Measurements from ENCODE around the gene DCAF5. TPM values are rescaled to one million over a fixed set of nuclear protein-coding genes. Genes with fewer than 3 reads are reported as not detected.
"Not testable (repeated sequence)": the region's sequence is repeated elsewhere in the genome, so short reads cannot be mapped to it uniquely, and the experiment has no call there.

Gene DCAF5
- total RNA-seq, 1 experiment from 2014 or later = 45.5 TPM

DNA sequence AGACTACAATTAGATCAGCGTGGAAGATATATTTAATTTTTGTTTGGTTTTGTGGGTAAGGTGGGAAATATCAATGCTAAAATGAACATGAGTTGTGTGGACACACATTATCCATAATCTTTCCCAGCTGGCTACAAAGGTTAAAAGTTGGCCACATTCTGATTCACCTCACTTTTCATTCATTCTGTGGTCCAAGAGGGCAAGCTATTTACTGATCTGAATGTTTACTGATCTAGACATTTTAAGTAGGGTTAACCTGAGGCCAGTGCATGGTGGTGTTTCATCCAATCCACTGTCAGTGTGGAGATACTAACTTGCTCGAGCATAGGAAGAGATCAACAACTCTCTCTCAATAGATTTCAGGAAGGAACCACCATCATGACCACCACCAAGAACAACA, 71.6 kb downstream of the DCAF5 start:
- peaks cover 10% of the 10 kb centered on the region; the same call in 1 of the 2 replicates for H3K36me3 ChIP-seq (ENCODE audit: insufficient read depth, low read length)
- H2AFZ ChIP-seq (ENCODE audit: low read length) = no peak overlapping the region
- no peak overlapping the region for H3K27ac ChIP-seq (ENCODE audit: low read length)
- no peaks in the 10 kb centered on the region for H3K4me1 ChIP-seq (ENCODE audit: low read length)
- H3K27me3 ChIP-seq (ENCODE audit: low read length) = no peaks in the 10 kb centered on the region
- H4K20me1 ChIP-seq (ENCODE audit: insufficient read depth, low read depth, low read length) = no peaks in the 10 kb centered on the region
- peaks cover 12% of the 10 kb centered on the region for H3K79me2 ChIP-seq (ENCODE audit: low read length)
- H3K4me2 ChIP-seq (ENCODE audit: low read depth, low read length, poor library complexity, severe bottlenecking) = no peak overlapping the region
- no peaks in the 10 kb centered on the region for H3K9me2 ChIP-seq (replicated peaks; ENCODE audit: insufficient read depth, low read length)
- H3K4me3 ChIP-seq (ENCODE audit: low read length) = no peak overlapping the region
- H3K9me3 ChIP-seq (ENCODE audit: low read length) = no peaks in the 10 kb centered on the region
- DNase-seq = no peak
- H3K9ac ChIP-seq (ENCODE audit: low read length) = no peak overlapping the region

DNA sequence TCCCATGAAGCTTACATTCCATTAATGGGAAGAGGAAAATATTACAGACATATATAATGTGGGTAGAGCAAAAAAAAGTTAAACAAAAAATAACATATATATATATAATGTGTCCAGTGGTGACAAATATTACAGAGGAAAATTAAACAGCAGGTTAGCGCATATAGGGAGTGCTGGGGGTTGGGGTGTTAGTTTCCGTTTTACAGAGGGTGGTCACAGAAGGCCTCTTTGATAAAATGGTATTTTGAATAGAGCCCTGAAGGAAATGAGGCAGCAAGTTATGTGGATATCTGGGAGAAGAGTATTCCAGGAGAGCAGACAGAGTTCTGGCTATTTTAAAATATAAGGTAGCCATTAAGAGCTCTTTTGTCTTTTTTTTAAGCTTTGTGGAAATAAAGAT, 73.2 kb downstream of the DCAF5 start:
- Histone ChIP-seq H3K9me2 (replicated peaks; ENCODE audit: insufficient read depth, low read length) (no peaks in the 10 kb centered on the region), H3K4me3 (ENCODE audit: low read length) (no peak overlapping the region), H3K36me3 (ENCODE audit: insufficient read depth, low read length) (peaks cover 11% of the 10 kb centered on the region; the same call in 1 of the 2 replicates), H3K4me2 (ENCODE audit: low read depth, low read length, poor library complexity, severe bottlenecking) (no peak overlapping the region), H3K9me3 (ENCODE audit: low read length) (no peaks in the 10 kb centered on the region), H3K9ac (ENCODE audit: low read length) (no peak overlapping the region), H4K20me1 (ENCODE audit: insufficient read depth, low read depth, low read length) (no peaks in the 10 kb centered on the region), H3K27ac (ENCODE audit: low read length) (no peak overlapping the region), H3K27me3 (ENCODE audit: low read length) (no peaks in the 10 kb centered on the region), H2AFZ (ENCODE audit: low read length) (no peak overlapping the region), H3K79me2 (ENCODE audit: low read length) (peaks cover 18% of the 10 kb centered on the region), H3K4me1 (ENCODE audit: low read length) (no peaks in the 10 kb centered on the region)
- DNase-seq = no peak

- H3K9me3 ChIP-seq (ENCODE audit: low read length) = no peaks in the 10 kb centered on the region
- DNase-seq = no peak
- no peak overlapping the region for H3K9ac ChIP-seq (ENCODE audit: low read length)
- peaks cover 18% of the 10 kb centered on the region for H3K79me2 ChIP-seq (ENCODE audit: low read length)
- peaks cover 3% of the 10 kb centered on the region; the same call in 1 of the 2 replicates for H3K4me1 ChIP-seq (ENCODE audit: low read length)
- H3K4me3 ChIP-seq (ENCODE audit: low read length) = no peak overlapping the region
- peaks cover 11% of the 10 kb centered on the region; the same call in 1 of the 2 replicates for H3K36me3 ChIP-seq (ENCODE audit: insufficient read depth, low read length)
- H3K27ac ChIP-seq (ENCODE audit: low read length) = no peak overlapping the region
- no peak overlapping the region for H3K4me2 ChIP-seq (ENCODE audit: low read depth, low read length, poor library complexity, severe bottlenecking)
- no peaks in the 10 kb centered on the region for H3K27me3 ChIP-seq (ENCODE audit: low read length)
- H2AFZ ChIP-seq (ENCODE audit: low read length) = no peak overlapping the region
- no peaks in the 10 kb centered on the region for H4K20me1 ChIP-seq (ENCODE audit: insufficient read depth, low read depth, low read length)
- no peaks in the 10 kb centered on the region for H3K9me2 ChIP-seq (replicated peaks; ENCODE audit: insufficient read depth, low read length)
Measured at GRCh38 chr14:69079188-69079742, 73.7 kb downstream of the DCAF5 start.

- no peak overlapping the region for H3K9ac ChIP-seq (ENCODE audit: low read length)
Measured at GRCh38 chr14:69077841-69078240, 75.1 kb downstream of the DCAF5 start.

GRCh38 chr14:69077185-69077584, 75.7 kb downstream of the DCAF5 start:
- H3K9me2 ChIP-seq (replicated peaks; ENCODE audit: insufficient read depth, low read length); H3K4me1 ChIP-seq (ENCODE audit: low read length); H3K4me2 ChIP-seq (ENCODE audit: low read depth, low read length, poor library complexity, severe bottlenecking); DNase-seq; H2AFZ ChIP-seq (ENCODE audit: low read length); H3K27me3 ChIP-seq (ENCODE audit: low read length); H3K4me3 ChIP-seq (ENCODE audit: low read length); H3K9me3 ChIP-seq (ENCODE audit: low read length); H4K20me1 ChIP-seq (ENCODE audit: insufficient read depth, low read depth, low read length); H3K27ac ChIP-seq (ENCODE audit: low read length); H3K9ac ChIP-seq (ENCODE audit: low read length): not testable (repeated sequence)
- peaks cover 12% of the 10 kb centered on the region; the same call in 1 of the 2 replicates for H3K36me3 ChIP-seq (ENCODE audit: insufficient read depth, low read length)
- H3K79me2 ChIP-seq (ENCODE audit: low read length) = peaks cover 18% of the 10 kb centered on the region

More at GRCh38 chr14:69077841-69078240, 75.1 kb downstream of the DCAF5 start:
- H3K27me3 ChIP-seq (ENCODE audit: low read length) = no peaks in the 10 kb centered on the region
- H3K36me3 ChIP-seq (ENCODE audit: insufficient read depth, low read length) = peaks cover 11% of the 10 kb centered on the region; the same call in 1 of the 2 replicates
- DNase-seq = no peak
- H3K4me1 ChIP-seq (ENCODE audit: low read length) = peaks cover 6% of the 10 kb centered on the region; the same call in 1 of the 2 replicates
- no peak overlapping the region for H3K4me2 ChIP-seq (ENCODE audit: low read depth, low read length, poor library complexity, severe bottlenecking)
- no peaks in the 10 kb centered on the region for H3K9me3 ChIP-seq (ENCODE audit: low read length)
- H3K27ac ChIP-seq (ENCODE audit: low read length) = no peak overlapping the region
- no peak overlapping the region for H2AFZ ChIP-seq (ENCODE audit: low read length)
- H3K4me3 ChIP-seq (ENCODE audit: low read length) = no peak overlapping the region
- no peaks in the 10 kb centered on the region for H3K9me2 ChIP-seq (replicated peaks; ENCODE audit: insufficient read depth, low read length)
- H3K79me2 ChIP-seq (ENCODE audit: low read length) = peaks cover 18% of the 10 kb centered on the region
- no peaks in the 10 kb centered on the region for H4K20me1 ChIP-seq (ENCODE audit: insufficient read depth, low read depth, low read length)

- H3K4me1 ChIP-seq (ENCODE audit: low read length) = peaks cover 6% of the 10 kb centered on the region; the same call in 1 of the 2 replicates
- no peaks in the 10 kb centered on the region for H3K27me3 ChIP-seq (ENCODE audit: low read length)
- H3K9ac ChIP-seq (ENCODE audit: low read length) = no peak overlapping the region
- H3K27ac ChIP-seq (ENCODE audit: low read length) = no peak overlapping the region
- H2AFZ ChIP-seq (ENCODE audit: low read length) = no peak overlapping the region
- peaks cover 9% of the 10 kb centered on the region; the same call in 1 of the 2 replicates for H3K36me3 ChIP-seq (ENCODE audit: insufficient read depth, low read length)
- H3K4me3 ChIP-seq (ENCODE audit: low read length) = no peak overlapping the region
- H3K79me2 ChIP-seq (ENCODE audit: low read length) = peaks cover 18% of the 10 kb centered on the region
- no peak for DNase-seq
- no peak overlapping the region for H3K4me2 ChIP-seq (ENCODE audit: low read depth, low read length, poor library complexity, severe bottlenecking)
- H3K9me2 ChIP-seq (replicated peaks; ENCODE audit: insufficient read depth, low read length) = no peaks in the 10 kb centered on the region
- no peaks in the 10 kb centered on the region for H4K20me1 ChIP-seq (ENCODE audit: insufficient read depth, low read depth, low read length)
- no peaks in the 10 kb centered on the region for H3K9me3 ChIP-seq (ENCODE audit: low read length)
Measured at GRCh38 chr14:69076341-69076740, 76.6 kb downstream of the DCAF5 start.

DNA sequence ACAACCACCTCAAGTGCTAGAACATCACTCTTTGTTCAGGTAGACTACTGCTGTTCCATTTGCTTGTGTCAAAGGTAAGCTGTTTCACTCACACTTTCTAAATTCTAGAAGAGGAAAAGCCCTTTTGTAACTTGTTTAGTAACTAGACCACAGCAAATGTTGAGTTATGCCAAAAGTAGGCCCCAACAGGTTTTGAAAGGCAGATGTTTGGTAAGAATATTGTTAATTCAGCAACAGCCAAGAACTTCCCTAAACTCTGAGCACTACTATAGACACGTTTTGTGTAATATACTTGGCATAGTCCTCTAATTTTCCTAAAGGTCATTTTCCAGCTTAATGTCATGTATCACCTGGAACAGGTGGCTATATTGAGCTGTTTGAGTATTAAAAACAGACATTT, 79.0 kb downstream of the DCAF5 start:
- Histone ChIP-seq H3K79me2 (ENCODE audit: low read length) (peaks cover 20% of the 10 kb centered on the region), H3K27ac (ENCODE audit: low read length) (no peak overlapping the region), H3K4me3 (ENCODE audit: low read length) (no peak overlapping the region), H3K36me3 (ENCODE audit: insufficient read depth, low read length) (peaks cover 13% of the 10 kb centered on the region; the same call in 1 of the 2 replicates), H4K20me1 (ENCODE audit: insufficient read depth, low read depth, low read length) (no peaks in the 10 kb centered on the region), H3K9ac (ENCODE audit: low read length) (no peak overlapping the region), H3K4me2 (ENCODE audit: low read depth, low read length, poor library complexity, severe bottlenecking) (no peak overlapping the region), H2AFZ (ENCODE audit: low read length) (no peak overlapping the region), H3K27me3 (ENCODE audit: low read length) (no peaks in the 10 kb centered on the region), H3K9me2 (replicated peaks; ENCODE audit: insufficient read depth, low read length) (no peaks in the 10 kb centered on the region), H3K9me3 (ENCODE audit: low read length) (no peaks in the 10 kb centered on the region), H3K4me1 (ENCODE audit: low read length) (peaks cover 6% of the 10 kb centered on the region; the same call in 1 of the 2 replicates)
- no peak for DNase-seq

- no peaks in the 10 kb centered on the region for H3K27me3 ChIP-seq (ENCODE audit: low read length)
- no peak overlapping the region for H3K4me3 ChIP-seq (ENCODE audit: low read length)
- H2AFZ ChIP-seq (ENCODE audit: low read length) = no peak overlapping the region
- no peaks in the 10 kb centered on the region for H4K20me1 ChIP-seq (ENCODE audit: insufficient read depth, low read depth, low read length)
- DNase-seq = no peak
- no peak overlapping the region for H3K4me2 ChIP-seq (ENCODE audit: low read depth, low read length, poor library complexity, severe bottlenecking)
- H3K79me2 ChIP-seq (ENCODE audit: low read length) = peaks cover 17% of the 10 kb centered on the region; the same call in 1 of the 2 replicates
- no peaks in the 10 kb centered on the region for H3K9me3 ChIP-seq (ENCODE audit: low read length)
- H3K27ac ChIP-seq (ENCODE audit: low read length) = no peak overlapping the region
- no peaks in the 10 kb centered on the region for H3K9me2 ChIP-seq (replicated peaks; ENCODE audit: insufficient read depth, low read length)
- H3K4me1 ChIP-seq (ENCODE audit: low read length) = peaks cover 6% of the 10 kb centered on the region; the same call in 1 of the 2 replicates
- peaks cover 13% of the 10 kb centered on the region; the same call in 1 of the 2 replicates for H3K36me3 ChIP-seq (ENCODE audit: insufficient read depth, low read length)
- no peak overlapping the region for H3K9ac ChIP-seq (ENCODE audit: low read length)
Measured at GRCh38 chr14:69073429-69073828, 79.5 kb downstream of the DCAF5 start.

All from Karpas-422 (cell line).